ENCODE data around the gene LMO4. TPM values are rescaled to one million over a fixed set of nuclear protein-coding genes. Genes with fewer than 3 reads are reported as not detected.

LMO4 gene
- total RNA-seq, 2 donors from 2014 or later, result 38.3 to 49.3 TPM

DNA sequence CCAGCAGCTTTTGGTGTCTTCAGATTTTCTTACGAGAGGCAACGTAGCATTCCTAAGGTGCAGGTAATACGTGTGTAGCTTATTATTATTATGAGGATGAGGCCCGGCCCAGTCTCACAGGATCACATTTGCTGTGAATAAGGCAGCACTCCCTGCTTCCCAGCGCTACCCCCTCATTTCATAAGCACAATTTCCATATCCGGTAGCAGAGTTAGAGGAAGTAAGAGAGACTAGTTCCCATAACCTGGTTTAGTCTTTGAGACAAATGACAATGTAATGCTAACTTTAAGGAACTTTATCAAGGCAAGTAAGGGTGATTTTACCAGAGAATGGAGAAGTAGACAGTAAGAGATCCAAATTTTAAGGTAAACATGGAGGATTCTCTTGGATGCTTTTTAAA is 14.6 kb upstream of the LMO4 start:
- DNase-seq, result no peak
- Mint-ChIP-seq H3K27me3 (ENCODE audit: insufficient read depth) (no peaks in the 10 kb centered on the region), H3K9me3 (no peaks in the 10 kb centered on the region), H3K4me1 (peaks cover 8% of the 10 kb centered on the region), H3K4me3 (no peak overlapping the region), H3K36me3 (ENCODE audit: low read depth) (no peaks in the 10 kb centered on the region), H3K27ac (no peak overlapping the region)
- no peak overlapping the region for H3K4me3 ChIP-seq (ENCODE audit: low read length)
- H3K36me3 ChIP-seq (ENCODE audit: control insufficient read depth, insufficient read depth, low read length), result no peaks in the 10 kb centered on the region
- H3K4me1 ChIP-seq (ENCODE audit: control insufficient read depth, insufficient read depth, low read length), result peaks cover 7% of the 10 kb centered on the region
- no peak overlapping the region for H3K9ac ChIP-seq (ENCODE audit: extremely low read depth, low read length, poor library complexity, severe bottlenecking)
- no peaks in the 10 kb centered on the region for H3K9me3 ChIP-seq (ENCODE audit: control insufficient read depth, low read length)
- WGBS, 2 experiments (ENCODE audit: insufficient coverage in 1 of 2, insufficient read length in 1 of 2), result 80 to 96% methylated on average over 1 to 6 of the region's 6 CpGs
- no peaks in the 10 kb centered on the region for H3K27me3 ChIP-seq (ENCODE audit: control insufficient read depth, insufficient read depth, low read length, poor library complexity, severe bottlenecking)
- TF ChIP-seq, protein P1, sequence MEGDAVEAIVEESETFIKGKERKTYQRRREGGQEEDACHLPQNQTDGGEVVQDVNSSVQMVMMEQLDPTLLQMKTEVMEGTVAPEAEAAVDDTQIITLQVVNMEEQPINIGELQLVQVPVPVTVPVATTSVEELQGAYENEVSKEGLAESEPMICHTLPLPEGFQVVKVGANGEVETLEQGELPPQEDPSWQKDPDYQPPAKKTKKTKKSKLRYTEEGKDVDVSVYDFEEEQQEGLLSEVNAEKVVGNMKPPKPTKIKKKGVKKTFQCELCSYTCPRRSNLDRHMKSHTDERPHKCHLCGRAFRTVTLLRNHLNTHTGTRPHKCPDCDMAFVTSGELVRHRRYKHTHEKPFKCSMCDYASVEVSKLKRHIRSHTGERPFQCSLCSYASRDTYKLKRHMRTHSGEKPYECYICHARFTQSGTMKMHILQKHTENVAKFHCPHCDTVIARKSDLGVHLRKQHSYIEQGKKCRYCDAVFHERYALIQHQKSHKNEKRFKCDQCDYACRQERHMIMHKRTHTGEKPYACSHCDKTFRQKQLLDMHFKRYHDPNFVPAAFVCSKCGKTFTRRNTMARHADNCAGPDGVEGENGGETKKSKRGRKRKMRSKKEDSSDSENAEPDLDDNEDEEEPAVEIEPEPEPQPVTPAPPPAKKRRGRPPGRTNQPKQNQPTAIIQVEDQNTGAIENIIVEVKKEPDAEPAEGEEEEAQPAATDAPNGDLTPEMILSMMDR (conservative IDR thresholded peaks at IDR 0.05), result no peak
- H3K27ac ChIP-seq (ENCODE audit: low read depth, low read length), result no peak overlapping the region

DNA sequence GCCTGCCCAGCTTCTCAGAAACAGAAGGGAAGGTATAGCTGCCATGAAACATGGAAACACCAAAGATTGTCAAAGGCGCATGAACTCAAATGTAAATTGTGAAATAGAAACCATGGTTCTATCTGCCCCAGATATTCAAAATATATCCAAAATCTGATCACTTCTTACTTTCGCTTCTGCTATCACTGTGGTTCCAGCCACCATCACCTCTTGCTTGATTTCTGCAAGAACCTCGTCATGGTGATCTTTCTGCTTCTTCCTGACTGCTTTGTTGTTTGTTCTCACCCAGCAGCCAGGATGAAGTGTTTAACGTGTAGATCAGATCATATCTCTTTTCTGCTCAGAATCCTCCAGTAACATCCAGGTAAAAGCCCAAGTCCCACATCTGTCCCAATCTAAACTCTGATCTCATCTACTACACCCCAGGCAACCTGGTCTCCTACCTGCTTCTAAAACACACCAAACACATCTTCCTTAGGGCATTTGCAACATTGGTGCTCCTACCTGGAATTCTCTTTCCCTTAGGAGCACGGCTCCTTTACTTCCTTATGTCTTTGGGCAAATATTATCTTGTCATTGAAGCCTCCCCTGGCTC is 10.5 kb upstream of the LMO4 start:
- Mint-ChIP-seq H3K9me3 (no peaks in the 10 kb centered on the region), H3K4me3 (no peak overlapping the region), H3K4me1 (peaks cover 8% of the 10 kb centered on the region), H3K27ac (no peak overlapping the region), H3K36me3 (ENCODE audit: low read depth) (no peaks in the 10 kb centered on the region), H3K27me3 (ENCODE audit: insufficient read depth) (no peaks in the 10 kb centered on the region)
- H3K4me3 ChIP-seq (ENCODE audit: low read length), result no peak overlapping the region
- no peaks in the 10 kb centered on the region for H3K27me3 ChIP-seq (ENCODE audit: control insufficient read depth, insufficient read depth, low read length, poor library complexity, severe bottlenecking)
- peaks cover 7% of the 10 kb centered on the region for H3K4me1 ChIP-seq (ENCODE audit: control insufficient read depth, insufficient read depth, low read length)
- H3K27ac ChIP-seq (ENCODE audit: low read depth, low read length), result no peak overlapping the region
- WGBS, 2 experiments (ENCODE audit: insufficient coverage in 1 of 2, insufficient read length in 1 of 2), result 91 to 98% methylated on average over 4 to 5 of the region's 5 CpGs
- no peak for DNase-seq
- no peaks in the 10 kb centered on the region for H3K36me3 ChIP-seq (ENCODE audit: control insufficient read depth, insufficient read depth, low read length)
- TF ChIP-seq, protein P1 (conservative IDR thresholded peaks at IDR 0.05), result no peak
- no peaks in the 10 kb centered on the region for H3K9me3 ChIP-seq (ENCODE audit: control insufficient read depth, low read length)
- H3K9ac ChIP-seq (ENCODE audit: extremely low read depth, low read length, poor library complexity, severe bottlenecking), result no peak overlapping the region

GRCh38 chr1:87318806-87319205 is 9.9 kb upstream of the LMO4 start:
- 60 to 79% methylated on average over 1 of the region's 1 CpG for WGBS, 2 experiments (ENCODE audit: insufficient coverage in 1 of 2, insufficient read length in 1 of 2)
- DNase-seq, result no peak
- Histone ChIP-seq H3K36me3 (ENCODE audit: control insufficient read depth, insufficient read depth, low read length) (no peaks in the 10 kb centered on the region), H3K4me3 (ENCODE audit: low read length) (no peak overlapping the region), H3K9me3 (ENCODE audit: control insufficient read depth, low read length) (no peaks in the 10 kb centered on the region), H3K27me3 (ENCODE audit: control insufficient read depth, insufficient read depth, low read length, poor library complexity, severe bottlenecking) (no peaks in the 10 kb centered on the region), H3K4me1 (ENCODE audit: control insufficient read depth, insufficient read depth, low read length) (peaks cover 7% of the 10 kb centered on the region), H3K27ac (ENCODE audit: low read depth, low read length) (no peak overlapping the region), H3K9ac (ENCODE audit: extremely low read depth, low read length, poor library complexity, severe bottlenecking) (no peak overlapping the region)
- H3K27me3 Mint-ChIP-seq (ENCODE audit: insufficient read depth), result no peaks in the 10 kb centered on the region
- no peak overlapping the region for H3K27ac Mint-ChIP-seq
- TF ChIP-seq, protein P1 (conservative IDR thresholded peaks at IDR 0.05), result no peak
- no peaks in the 10 kb centered on the region for H3K9me3 Mint-ChIP-seq
- no peaks in the 10 kb centered on the region for H3K36me3 Mint-ChIP-seq (ENCODE audit: low read depth)
- no peak overlapping the region for H3K4me3 Mint-ChIP-seq
- H3K4me1 Mint-ChIP-seq, result peaks cover 2% of the 10 kb centered on the region

Measured in endodermal cell (in vitro differentiated cells).